OCI-LY7 (cell line): Measurements from ENCODE around the gene OR1F1. TPM values are rescaled to one million over a fixed set of nuclear protein-coding genes. Genes with fewer than 3 reads are reported as not detected.

Source experiments
- BruUV-seq: library from RNA; stranded (reverse); fragments of 400-500 nt; replicated peaks from 2 replicates; lab custom pipeline; 2021; lab: Mats Ljungman, UMichigan
- CTCF ChIA-PET: fragments of 300-600 bp; sonication (Branson Sonifier 250); formaldehyde crosslinking; loops from one replicate; lab custom pipeline; 2022; ENCODE audit warnings: antibody characterized with exemption; ENCODE audit not compliant: unreplicated experiment; lab: Charles Lee
- POLR2A ChIA-PET: fragments of 300-600 bp; sonication (Branson Sonifier 250); formaldehyde crosslinking; loops from one replicate; lab custom pipeline; 2022; ENCODE audit warnings: antibody characterized with exemption; lab: Charles Lee
- DNase-seq: peaks from one replicate; pipeline ENCODE4 v3.0.0-alpha.2; 2015; ENCODE audit warnings: low spot score
- H2AFZ ChIP-seq: fragments of 200-600 bp; sonication (generic), shearing (Covaris generic); 2 replicates; pipeline ENCODE4 v1.6.1; 2014; ENCODE audit warnings: mild to moderate bottlenecking, antibody characterized with exemption, low read length, moderate library complexity
- H3K27ac ChIP-seq: fragments of 200-600 bp; sonication (generic); 2 replicates; pipeline ENCODE4 v1.5.1; 2014; ENCODE audit warnings: mixed run types, low read depth, mild to moderate bottlenecking, moderate library complexity, low read length, inconsistent platforms; ENCODE audit not compliant: poor library complexity, severe bottlenecking
- H3K36me3 ChIP-seq: fragments of 200-600 bp; sonication (generic); 2 replicates; pipeline ENCODE4 v1.6.1; 2014; ENCODE audit warnings: mild to moderate bottlenecking, antibody characterized with exemption, low read length, moderate library complexity, mixed read lengths; ENCODE audit not compliant: insufficient read depth
- H3K4me1 ChIP-seq: fragments of 200-600 bp; sonication (generic); 2 replicates; pipeline ENCODE4 v1.5.1; 2014; ENCODE audit warnings: mild to moderate bottlenecking, low read length; ENCODE audit not compliant: insufficient read depth, poor library complexity, severe bottlenecking
- H3K4me2 ChIP-seq: fragments of 200-600 bp; sonication (generic); 2 replicates; pipeline ENCODE4 v1.6.1; 2014; ENCODE audit warnings: mild to moderate bottlenecking, low read length
- H3K4me3 ChIP-seq: fragments of 200-600 bp; sonication (generic); 2 replicates; pipeline ENCODE4 v1.5.1; 2014; ENCODE audit warnings: mild to moderate bottlenecking, low read depth, low read length; ENCODE audit not compliant: poor library complexity, severe bottlenecking
- H3K79me2 ChIP-seq: fragments of 200-600 bp; sonication (generic); 2 replicates; pipeline ENCODE4 v1.6.1; 2016; ENCODE audit warnings: low read depth, mild to moderate bottlenecking, low read length, moderate library complexity, mixed read lengths; ENCODE audit not compliant: insufficient read depth
- H3K9me2 ChIP-seq: fragments of 200-600 bp; sonication (generic); 2 replicates; pipeline ENCODE4 v1.6.1; 2016; ENCODE audit warnings: mild to moderate bottlenecking, low read length, mixed read lengths; ENCODE audit not compliant: insufficient read depth
- H3K9me3 ChIP-seq: fragments of 200-600 bp; sonication (generic); 2 replicates; pipeline ENCODE4 v1.6.1; 2014; ENCODE audit warnings: mild to moderate bottlenecking, mixed run types, low read length, mixed read lengths
- H4K20me1 ChIP-seq: fragments of 200-600 bp; sonication (generic); 2 replicates; pipeline ENCODE4 v1.6.1; 2014; ENCODE audit warnings: mild to moderate bottlenecking, antibody characterized with exemption, low read length, moderate library complexity, mixed read lengths; ENCODE audit not compliant: insufficient read depth
- CTCF ChIP-seq: fragments of 200-600 bp; sonication (generic); conservative IDR thresholded peaks from 2 replicates; pipeline ENCODE4 v1.5.1; 2014; ENCODE audit warnings: mild to moderate bottlenecking, antibody characterized with exemption, low read length, moderate library complexity, mixed read lengths
- EZH2phosphoT487 ChIP-seq: fragments of 200-600 bp; sonication (generic); IDR thresholded peaks from 2 replicates; pipeline ENCODE4 v1.6.1; 2018; ENCODE audit warnings: low read depth, borderline replicate concordance, mild to moderate bottlenecking, mixed run types, antibody characterized with exemption, low read length, moderate library complexity, mixed read lengths
- intact Hi-C: fragments of 100-400 bp; cut with micrococcal nuclease; formaldehyde crosslinking; loops from one replicate; pipeline ENCODE4 v1.10.0; 2022; ENCODE audit not compliant: unreplicated experiment
- total RNA-seq, 2 experiments: library from RNA; depleted of rRNA in 1 of 2; stranded (reverse); fragments of >200 nt in 1 of 2; shearing (Covaris generic) in 1 of 2; gene quantifications; 2 replicates each; pipeline ENCODE4 v1.2.3, GENCODE V29; 2014 to 2022

The OR1F1 gene
- total RNA-seq, 2 experiments from 2014 or later: not detected

GRCh38 chr16:3182608-3183444, 5.2 kb upstream of the OR1F1 start:
- BruUV-seq: no TSS peak
- no peaks in the 10 kb centered on the region for H3K9me2 ChIP-seq
- no peak for TF ChIP-seq EZH2phosphoT487
- TF ChIP-seq CTCF: no peak
- no peak overlapping the region for H3K4me3 ChIP-seq
- no peaks in the 10 kb centered on the region for H3K79me2 ChIP-seq
- H3K9me3 ChIP-seq: no peaks in the 10 kb centered on the region
- no peak overlapping the region for H2AFZ ChIP-seq
- no peaks in the 10 kb centered on the region for H4K20me1 ChIP-seq
- ChIA-PET CTCF (no interaction called here), POLR2A (no interaction called here)
- no peaks in the 10 kb centered on the region for H3K4me1 ChIP-seq
- intact Hi-C loops: no loop called here
- no peak for DNase-seq
- H3K4me2 ChIP-seq: no peak overlapping the region
- no peaks in the 10 kb centered on the region for H3K36me3 ChIP-seq
- no peak overlapping the region for H3K27ac ChIP-seq

GRCh38 chr16:3183445-3184139, 4.4 kb upstream of the OR1F1 start:
- CTCF ChIA-PET: no interaction called here
- H3K4me2 ChIP-seq: no peak overlapping the region
- TF ChIP-seq CTCF: no peak
- no peak for TF ChIP-seq EZH2phosphoT487
- H3K9me3 ChIP-seq: no peaks in the 10 kb centered on the region
- H3K27ac ChIP-seq: no peak overlapping the region
- no peaks in the 10 kb centered on the region for H4K20me1 ChIP-seq
- H3K9me2 ChIP-seq: no peaks in the 10 kb centered on the region
- no peak for DNase-seq
- no peaks in the 10 kb centered on the region for H3K4me1 ChIP-seq
- H3K4me3 ChIP-seq: no peak overlapping the region
- no TSS peak for BruUV-seq
- POLR2A ChIA-PET: no interaction called here
- no peaks in the 10 kb centered on the region for H3K36me3 ChIP-seq
- H2AFZ ChIP-seq: no peak overlapping the region
- intact Hi-C loops: no loop called here
- H3K79me2 ChIP-seq: no peaks in the 10 kb centered on the region
